Epithelial cell of esophagus (primary cell): Measurements from ENCODE around the gene CCNY.

Experiments used
- DNase-seq: peaks from one replicate; pipeline ENCODE4 v3.0.0; 2010; ENCODE audit warnings: low read depth
- H3K4me3 ChIP-seq: 2 replicates; pipeline ENCODE4 v1.5.1; 2011; ENCODE audit warnings: mild to moderate bottlenecking, low read length, control low read depth
- TF ChIP-seq, protein P1 (sequence below): IDR thresholded peaks from 2 replicates; pipeline ENCODE4 v1.5.1; 2011; ENCODE audit warnings: low read depth, mild to moderate bottlenecking, low read length, control low read depth, inconsistent platforms; ENCODE audit not compliant: insufficient read depth; ENCODE audit errors: missing control alignments

The CCNY gene

DNA sequence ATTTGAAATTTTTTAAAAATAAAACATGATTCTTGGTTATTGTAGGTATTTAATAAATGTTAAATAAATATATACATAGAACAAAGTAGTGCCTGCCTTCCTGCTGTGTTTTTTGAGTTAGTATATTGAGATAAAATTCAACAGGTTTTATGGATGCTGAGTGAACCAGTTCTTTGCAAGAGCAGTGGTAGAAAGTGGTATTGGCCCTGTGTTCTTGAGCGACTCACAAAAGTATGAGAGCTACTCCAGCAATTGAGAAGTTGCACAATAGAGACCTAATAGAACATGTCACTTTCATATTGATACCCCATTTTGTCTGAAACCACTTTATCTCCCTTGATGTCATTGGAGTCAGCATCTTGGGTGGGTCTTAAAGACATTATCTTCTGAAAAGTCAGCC lies 236.3 kb downstream of the CCNY start:
- no peak overlapping the region for H3K4me3 ChIP-seq
- DNase-seq: no peak

DNA sequence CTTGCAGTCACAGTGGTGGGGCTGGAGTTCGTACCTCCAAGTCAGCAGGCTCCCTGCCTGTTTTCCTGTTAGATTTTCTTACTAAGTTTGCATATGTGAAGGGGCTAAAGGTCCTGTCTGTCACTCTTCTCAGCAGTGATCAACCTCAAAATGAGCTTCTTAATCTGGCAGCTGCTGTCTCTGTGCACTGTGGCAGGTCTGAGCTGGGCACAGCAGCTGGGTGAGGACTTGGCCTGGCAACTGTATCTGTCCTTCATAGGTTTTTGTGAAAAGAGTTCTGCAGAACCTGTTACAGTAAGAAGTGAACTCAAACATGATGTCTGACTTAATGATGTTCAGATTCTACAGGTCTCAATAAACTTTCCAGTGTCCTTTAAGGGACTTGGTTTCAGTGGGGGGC lies 237.5 kb downstream of the CCNY start:
- TF ChIP-seq, protein P1, sequence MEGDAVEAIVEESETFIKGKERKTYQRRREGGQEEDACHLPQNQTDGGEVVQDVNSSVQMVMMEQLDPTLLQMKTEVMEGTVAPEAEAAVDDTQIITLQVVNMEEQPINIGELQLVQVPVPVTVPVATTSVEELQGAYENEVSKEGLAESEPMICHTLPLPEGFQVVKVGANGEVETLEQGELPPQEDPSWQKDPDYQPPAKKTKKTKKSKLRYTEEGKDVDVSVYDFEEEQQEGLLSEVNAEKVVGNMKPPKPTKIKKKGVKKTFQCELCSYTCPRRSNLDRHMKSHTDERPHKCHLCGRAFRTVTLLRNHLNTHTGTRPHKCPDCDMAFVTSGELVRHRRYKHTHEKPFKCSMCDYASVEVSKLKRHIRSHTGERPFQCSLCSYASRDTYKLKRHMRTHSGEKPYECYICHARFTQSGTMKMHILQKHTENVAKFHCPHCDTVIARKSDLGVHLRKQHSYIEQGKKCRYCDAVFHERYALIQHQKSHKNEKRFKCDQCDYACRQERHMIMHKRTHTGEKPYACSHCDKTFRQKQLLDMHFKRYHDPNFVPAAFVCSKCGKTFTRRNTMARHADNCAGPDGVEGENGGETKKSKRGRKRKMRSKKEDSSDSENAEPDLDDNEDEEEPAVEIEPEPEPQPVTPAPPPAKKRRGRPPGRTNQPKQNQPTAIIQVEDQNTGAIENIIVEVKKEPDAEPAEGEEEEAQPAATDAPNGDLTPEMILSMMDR: no peak
- DNase-seq: no peak
- H3K4me3 ChIP-seq: no peak overlapping the region

More for the DNA sequence above, 236.3 kb downstream of the CCNY start:
- TF ChIP-seq, protein P1: no peak

DNA sequence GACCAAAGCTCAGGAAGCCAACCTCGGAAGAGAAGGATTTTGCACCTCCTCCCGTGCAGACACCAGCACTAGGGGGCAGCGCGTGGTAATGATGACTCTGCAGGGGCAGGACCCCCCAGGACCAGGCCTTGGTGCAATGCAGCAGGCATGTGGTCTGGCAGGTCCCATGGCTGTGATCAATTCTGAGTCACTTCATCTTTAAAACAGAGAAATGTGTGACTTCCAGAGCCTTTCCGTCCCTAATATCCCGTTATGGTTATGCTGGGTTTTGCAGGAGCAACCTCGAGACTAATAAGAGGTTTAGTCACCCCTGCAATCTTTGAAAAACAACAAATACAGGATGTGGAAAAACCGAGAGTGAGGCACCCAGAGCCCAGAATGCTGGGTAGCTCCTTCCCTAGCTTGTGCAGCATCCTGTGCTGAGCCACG lies 238.6 kb downstream of the CCNY start:
- DNase-seq: no peak
- no peak overlapping the region for H3K4me3 ChIP-seq
- TF ChIP-seq, protein P1: no peak

DNA sequence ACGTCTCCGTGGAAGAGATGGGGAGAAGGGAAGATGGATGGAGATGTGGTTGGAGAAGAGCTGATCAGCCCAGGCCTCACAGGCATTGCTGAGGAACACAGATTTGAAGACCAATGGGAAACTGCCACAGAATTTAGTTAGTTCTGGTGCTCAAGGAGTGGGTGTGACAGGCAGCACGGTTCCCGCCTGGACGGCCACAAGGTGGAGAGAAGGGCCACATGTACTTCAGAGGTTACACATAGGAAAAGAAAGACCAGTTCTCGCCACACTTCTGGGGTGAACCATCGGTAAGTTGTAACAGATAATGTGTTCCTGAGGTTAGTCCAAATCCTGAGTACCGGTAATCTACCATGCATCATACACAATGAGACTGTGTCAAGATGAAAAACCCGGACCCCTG lies 239.3 kb downstream of the CCNY start:
- TF ChIP-seq, protein P1: no peak
- no peak overlapping the region for H3K4me3 ChIP-seq
- DNase-seq: no peak

DNA sequence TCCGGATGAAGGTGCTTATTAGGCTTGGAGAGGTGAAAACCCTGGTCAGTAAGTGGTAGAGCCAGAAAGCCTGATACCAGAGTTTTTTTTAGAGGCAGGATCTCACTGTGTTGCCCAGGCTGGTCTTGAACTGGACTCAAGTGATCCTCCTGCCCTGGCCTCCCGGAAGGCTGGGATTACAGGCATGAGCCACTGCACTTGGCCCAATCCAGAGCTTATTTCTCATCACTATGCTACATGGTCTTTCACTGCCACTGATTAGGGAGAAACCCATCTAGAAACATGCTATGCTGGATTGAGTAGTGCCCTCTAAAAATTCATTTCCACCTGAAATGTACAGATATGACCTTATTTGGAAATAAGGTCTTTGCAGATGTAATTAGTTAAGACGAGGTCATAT lies 240.4 kb downstream of the CCNY start:
- no peak overlapping the region for H3K4me3 ChIP-seq
- TF ChIP-seq, protein P1: no peak
- DNase-seq: no peak

DNA sequence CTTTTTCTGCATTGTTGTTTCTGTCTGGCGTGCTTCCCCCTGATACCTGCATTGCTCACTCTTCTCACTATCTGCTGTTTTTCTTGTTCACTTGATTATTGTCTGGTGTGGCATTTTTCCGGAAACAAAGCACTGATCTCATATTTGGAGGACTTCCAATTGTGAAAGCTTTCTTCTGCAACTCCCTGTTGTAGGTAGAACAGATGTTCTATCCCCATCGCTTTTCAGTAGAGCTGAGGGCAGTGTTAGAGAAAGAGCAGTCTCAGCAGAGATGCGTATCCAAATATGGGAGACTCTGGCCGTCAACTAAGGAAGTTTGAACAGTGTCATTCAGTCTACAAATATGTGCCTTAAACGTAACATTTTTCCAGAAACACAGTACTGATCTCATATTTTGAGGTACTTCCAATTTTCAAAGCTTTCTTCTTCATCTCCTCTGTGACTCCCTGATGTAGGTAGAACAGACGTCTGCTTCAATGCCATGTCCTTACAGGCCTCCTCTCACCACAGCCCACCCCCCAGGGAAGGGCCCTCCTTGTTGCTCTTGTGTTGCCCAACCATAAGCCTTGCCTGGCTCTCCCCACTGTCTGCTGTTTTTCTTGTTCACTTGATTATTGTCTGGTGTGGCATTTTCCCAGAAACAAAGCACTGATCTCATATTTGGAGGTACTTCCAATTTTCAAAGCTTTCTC lies 241.8 kb downstream of the CCNY start:
- no peak overlapping the region for H3K4me3 ChIP-seq
- DNase-seq: peak; percentile 10
- TF ChIP-seq, protein P1: no peak

DNA sequence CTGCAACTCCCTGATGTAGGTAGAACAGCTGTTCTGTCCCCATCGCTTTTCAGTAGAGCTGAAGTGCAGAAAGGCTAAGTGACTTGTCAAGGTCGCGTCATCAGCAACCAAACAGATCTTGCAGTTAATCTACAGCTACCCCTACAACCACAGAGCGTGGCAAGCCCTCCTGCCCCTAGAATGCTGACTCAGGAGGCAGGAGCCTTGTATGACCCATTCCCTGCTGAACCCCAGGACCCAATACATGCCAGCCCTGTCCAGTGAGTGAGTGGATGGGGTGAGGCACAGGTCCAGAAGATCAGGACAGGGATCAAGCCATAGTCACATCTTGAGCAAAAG lies 242.3 kb downstream of the CCNY start:
- no peak for DNase-seq
- TF ChIP-seq, protein P1: no peak

More for the DNA sequence above, 242.3 kb downstream of the CCNY start:
- no peak overlapping the region for H3K4me3 ChIP-seq
